NCI-H345 (cell line): ENCODE results near the gene C7orf25.
A peak's percentile ranks its signal among the peaks of the same experiment; 100 is the strongest.
"Not testable (repeated sequence)": the region's sequence is repeated elsewhere in the genome, so short reads cannot be mapped to it uniquely, and the experiment has no call there.

Source experiments
- DNase-seq: peaks from one replicate; lab custom pipeline; 2025; lab: John Stamatoyannopoulos, UW

The C7orf25 gene

DNA sequence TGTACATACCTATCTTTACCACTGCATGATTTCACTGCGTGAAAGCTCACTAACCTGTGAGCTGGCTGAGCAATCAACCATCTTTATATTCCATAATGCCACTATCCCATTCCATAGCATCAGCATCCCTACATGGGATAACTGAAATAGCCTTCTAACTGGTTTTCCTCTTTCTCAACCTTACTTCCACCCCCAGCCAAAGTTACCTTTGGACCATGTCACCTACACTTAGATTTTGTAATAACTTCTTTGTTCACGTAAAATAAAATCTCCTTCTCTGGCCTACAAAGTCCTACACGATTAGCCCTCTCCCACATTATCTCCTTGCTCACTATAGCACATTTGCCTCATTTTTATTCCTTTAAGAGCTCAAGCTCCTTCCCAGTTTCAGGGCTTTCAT lies 17.6 kb upstream of the C7orf25 start:
- no peak for DNase-seq

DNA sequence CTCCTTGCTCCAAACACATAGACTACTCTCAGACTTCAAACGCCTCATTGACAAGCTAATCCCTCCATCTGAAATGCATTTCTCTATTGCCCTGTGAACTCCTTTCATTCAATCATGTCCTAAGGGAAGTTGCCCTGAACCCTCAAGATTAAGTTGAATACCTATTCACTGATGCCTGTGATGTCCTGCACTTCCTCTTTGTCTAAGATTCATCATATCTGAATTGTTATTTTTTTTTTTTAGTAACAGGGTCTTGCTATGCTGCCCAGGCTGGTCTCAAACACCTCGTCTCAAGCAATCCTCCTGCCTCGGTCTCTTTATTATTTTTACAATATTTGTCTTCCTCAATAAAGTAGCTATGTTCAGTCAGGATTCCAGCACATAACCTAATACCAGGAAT lies 16.9 kb upstream of the C7orf25 start:
- DNase-seq, result no peak

DNA sequence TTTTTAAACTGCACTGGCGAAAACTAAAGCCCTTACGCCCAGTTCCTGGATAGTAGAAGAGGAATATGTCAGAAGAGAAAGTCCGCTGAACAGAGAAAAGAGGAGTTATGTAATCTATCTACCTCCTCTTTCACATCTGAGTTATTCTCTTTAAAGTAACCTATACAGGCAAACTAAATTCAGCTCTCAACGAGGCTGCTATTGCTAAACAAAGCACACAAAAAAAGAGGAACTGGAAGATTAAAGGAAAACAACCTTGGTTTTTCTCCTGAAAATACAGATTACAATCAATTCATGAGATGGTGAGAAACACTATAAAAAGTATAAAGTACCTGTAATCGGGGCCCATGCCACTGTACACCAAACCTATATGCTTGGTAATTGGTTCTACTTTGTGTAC lies 14.3 kb upstream of the C7orf25 start:
- no peak for DNase-seq

DNA sequence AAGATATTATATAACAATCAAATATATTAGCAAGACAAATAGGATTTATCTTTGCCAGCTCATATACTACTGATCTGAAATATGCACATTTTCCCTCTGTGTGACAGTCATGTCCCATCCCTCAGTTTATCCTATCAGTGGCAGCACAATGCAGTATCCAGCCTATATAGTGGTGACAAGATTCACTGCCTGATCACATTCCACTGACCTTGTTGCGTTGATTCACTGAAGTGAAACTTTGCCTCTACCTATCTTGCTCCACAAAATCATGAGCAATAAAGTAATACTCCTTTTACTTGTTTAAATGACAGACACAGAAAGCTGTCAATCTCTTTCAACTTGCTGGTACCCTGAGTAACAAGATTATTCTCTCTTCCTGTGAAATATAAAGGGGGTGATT lies 13.8 kb upstream of the C7orf25 start:
- no peak for DNase-seq

DNA sequence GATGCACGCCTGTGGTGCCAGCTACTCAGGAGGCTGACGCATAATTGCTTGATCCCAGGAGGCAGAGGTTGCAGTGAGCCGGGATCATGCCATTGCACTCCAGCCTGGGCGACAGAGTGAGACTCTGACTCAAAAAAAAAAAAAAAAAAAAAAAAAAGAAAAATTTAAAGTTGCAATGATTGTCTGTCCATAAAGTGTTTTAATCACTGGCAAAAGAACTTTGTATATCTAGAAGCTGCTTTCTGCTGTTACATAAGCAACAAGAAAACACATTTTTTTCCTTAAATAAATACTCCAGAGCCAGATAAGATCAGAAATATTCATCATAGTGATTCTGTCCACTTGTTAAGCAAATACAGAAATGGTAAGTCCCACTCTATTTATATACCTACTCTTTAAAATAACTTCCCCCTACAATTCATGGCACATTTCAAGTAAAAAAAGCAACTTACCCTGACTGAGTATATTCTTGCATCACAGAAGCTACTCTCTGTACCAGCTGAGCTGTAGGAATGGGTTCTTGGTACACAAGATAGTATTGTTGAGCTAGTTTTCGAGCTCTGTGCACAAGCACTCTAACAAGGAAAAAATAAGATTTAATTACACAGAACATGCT lies 12.5 kb upstream of the C7orf25 start:
- DNase-seq, result no peak

DNA sequence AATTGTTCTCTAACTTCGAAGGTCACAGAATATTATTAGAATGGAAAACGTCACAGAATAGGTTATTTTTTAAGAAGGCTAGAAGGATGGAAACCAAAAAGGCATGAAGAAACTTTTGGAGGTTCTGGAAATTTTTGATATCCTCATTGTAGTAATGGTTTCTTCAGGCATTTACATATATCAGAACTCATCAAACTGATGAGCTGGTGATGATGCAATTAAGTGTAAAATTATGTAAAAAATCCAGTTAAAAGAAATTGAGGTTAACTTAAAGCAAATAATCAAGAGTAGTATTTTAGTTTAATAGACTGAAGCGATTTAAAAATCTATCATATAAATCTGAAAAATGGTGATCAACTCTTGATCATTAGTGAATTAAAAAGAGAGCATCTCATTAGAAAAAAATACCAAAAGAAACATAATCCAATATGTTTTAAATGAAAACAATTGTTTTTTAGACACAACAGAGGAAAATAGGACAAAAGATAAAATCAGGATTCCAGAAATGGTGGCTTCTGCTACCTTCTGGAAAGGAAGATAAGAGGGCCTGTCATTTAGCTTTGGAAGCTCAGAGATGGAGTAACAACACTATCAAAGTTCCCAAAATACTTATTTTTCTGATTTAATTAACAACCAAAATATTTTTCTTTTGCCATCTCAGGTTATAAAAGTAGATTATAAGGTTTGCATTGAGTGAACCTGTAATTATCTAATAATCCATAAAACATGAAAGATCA lies 10.3 kb upstream of the C7orf25 start:
- DNase-seq, result no peak

DNA sequence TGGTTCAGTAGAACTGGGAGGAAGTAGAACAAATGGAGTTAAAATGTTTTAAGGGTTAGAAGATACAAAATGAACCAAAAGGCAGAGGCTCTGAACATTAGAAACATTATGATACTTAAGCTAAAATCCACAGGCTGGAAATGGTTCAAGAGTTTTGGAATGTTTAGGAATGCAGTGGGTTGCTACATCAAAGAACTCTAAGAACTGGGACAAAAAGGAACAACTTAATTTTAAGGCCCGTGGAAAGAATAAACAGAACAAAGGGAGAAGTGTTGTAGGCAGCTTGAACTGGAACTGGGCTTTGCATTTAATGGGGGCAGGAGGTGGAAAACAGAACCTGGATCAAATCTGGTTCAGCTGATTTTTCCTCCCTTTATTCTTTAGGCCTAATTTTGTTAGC lies 3.5 kb upstream of the C7orf25 start:
- DNase-seq, result no peak

DNA sequence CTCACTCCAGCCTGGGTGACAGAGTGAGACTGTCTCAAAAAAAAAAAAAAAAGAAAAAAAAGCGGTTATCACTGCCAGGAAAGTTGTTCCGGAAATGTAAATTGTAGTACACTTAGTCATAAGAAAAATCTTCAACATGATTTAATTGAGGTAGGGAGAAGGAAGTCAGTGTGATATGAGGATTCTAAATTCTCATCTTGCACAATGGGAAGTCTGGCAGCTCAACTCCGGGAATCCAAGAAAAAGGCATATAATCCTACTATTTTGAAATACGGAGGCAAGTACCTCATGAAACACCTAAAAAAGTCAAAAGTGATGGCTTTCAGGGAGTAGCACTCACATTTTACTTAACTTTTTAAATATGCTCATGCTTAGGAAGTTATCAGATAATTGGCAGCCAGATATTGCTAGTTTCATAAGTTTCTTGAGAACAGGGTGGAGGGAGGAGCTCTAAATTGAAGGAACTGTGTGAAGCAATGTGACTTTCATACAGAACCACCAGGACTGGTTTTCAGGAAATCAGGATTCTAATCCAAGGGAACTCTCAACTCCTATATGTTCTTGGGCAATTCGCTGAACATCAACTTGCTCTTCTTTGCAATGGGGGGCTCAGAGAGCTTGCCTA lies 2.7 kb upstream of the C7orf25 start:
- no peak for DNase-seq

DNA sequence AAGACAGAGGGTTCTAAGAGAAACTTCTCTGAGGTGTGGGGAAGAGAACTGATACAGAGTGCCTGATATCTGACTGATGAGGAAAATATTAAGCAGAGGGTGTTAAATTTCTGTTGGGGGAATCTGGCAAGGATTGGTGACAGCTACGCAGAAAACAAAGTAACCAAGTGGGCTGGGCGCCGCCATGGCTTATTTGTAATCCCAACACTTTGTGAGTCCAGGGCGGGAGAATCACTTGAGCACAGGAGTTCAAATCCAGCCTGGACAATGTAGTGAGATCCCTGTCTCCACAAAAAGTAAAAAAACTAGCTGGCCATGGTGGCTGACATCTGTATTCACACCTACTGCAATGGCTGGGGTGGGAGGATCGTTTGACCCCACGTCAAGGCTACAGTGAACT lies 2.1 kb upstream of the C7orf25 start:
- DNase-seq, result no peak

DNA sequence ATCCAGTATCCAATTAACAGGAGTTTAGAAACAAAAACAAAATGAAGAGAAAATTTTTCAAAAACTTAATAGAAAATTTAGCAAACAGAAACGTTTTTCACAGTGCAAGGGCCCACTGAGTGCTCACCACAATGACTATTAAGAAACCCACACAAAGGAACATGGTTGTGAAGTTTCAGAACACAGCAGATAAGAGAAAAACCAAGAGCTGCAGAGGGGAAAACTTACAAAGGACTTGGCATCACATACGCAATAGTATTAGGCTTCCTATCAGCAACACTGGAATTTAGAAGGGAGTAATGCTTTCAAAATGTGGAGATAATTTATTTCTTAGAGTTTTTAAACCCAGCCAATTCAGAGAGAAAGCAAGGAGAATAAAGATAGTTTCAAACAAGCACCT lies 1.7 kb upstream of the C7orf25 start:
- DNase-seq, result no peak

DNA sequence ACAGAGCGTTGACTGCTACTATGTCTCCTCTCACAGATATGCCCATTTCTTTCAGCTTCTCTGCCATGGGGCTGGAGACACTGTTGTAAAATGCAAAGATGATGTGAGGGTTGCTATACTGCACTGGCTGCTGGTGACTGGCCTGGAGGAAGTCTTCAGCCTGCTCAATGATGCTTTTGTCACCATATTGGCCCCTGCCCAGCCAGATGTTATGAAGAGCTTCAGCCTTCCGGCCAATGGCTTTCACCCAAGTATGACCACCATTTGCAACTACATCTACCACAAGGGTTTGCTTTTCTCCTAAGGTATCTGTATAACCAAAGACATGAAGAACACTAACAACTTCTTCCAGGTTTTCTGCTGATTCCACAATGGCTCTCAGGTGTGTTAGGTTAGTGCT lies 1.6 kb downstream of the C7orf25 start:
- no peak for DNase-seq

DNA sequence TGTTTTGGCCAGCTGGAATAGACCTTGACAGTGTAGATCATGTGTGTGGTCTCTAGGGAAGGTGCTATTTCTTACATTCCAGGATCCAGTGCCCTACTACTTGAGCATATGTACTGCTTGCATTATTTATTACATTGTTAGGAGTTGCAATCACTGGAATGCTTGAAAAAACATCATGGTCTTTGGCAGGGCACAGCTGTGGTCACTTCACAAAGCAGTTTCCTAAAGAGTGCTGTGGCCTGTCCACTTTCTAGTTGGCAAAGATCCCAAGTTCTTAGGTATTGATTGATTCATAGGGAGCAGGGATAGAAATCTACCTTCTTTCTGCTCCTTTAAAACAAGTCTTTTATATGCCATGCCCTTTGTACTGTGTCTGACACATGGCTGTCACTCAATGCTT lies 4.6 kb downstream of the C7orf25 start:
- no peak for DNase-seq

DNA sequence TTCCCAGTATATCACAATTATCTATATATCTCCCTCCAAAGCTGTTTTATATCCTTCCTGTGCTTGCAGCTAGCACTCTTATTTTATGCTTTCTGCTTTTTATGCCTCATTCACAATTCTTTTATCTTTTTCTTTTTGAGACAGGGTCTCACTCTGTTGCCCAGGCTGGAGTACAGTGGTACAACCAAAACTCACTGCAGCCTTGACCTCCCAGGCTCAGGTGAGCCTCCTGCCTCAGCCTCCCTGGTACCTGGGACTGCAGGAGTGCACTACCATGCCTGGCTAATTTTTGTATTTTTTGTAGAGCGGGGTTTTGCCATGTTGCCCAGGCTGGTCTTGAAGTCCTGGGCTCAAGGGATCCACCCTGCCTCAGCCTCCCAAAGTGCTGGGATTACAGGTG lies 5.7 kb downstream of the C7orf25 start:
- DNase-seq, result no peak

DNA sequence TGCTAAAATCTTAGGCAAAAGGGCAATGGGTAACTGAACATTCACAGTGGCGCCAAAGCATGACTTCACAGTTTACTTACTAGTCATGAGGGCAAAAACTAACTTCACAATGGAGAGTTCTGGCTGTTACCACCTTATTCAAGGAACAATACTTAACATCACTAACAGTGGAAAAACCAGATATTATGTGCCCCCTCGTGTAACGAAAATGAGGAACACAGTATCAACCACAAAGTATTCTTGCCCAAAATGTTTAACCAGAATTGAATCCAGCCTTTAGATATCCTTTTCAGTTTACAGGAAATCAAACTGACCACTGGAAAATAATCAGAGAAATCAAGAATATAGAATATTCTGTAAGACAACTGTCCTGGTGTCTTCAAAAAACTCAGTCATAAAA lies 9.5 kb downstream of the C7orf25 start:
- DNase-seq, result no peak

DNA sequence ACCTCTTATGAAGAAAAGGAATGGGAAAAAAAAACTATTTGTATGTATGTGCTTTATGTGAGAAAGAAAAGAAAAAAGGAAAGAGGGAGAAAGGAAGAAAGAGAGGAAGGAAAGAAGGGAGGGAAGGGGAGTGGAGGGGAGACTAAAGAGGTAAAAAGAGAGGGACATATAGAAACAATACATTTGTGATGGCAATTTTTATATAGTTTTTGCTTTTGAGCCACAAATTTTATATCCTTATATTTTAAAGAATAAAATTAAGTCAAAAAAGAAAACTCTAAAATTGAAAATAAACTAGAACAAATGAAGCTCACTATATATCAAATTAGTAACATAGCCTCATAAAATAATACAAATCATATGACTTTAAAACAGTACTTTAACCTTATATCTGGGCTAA lies 11.0 kb downstream of the C7orf25 start:
- no peak for DNase-seq

DNA sequence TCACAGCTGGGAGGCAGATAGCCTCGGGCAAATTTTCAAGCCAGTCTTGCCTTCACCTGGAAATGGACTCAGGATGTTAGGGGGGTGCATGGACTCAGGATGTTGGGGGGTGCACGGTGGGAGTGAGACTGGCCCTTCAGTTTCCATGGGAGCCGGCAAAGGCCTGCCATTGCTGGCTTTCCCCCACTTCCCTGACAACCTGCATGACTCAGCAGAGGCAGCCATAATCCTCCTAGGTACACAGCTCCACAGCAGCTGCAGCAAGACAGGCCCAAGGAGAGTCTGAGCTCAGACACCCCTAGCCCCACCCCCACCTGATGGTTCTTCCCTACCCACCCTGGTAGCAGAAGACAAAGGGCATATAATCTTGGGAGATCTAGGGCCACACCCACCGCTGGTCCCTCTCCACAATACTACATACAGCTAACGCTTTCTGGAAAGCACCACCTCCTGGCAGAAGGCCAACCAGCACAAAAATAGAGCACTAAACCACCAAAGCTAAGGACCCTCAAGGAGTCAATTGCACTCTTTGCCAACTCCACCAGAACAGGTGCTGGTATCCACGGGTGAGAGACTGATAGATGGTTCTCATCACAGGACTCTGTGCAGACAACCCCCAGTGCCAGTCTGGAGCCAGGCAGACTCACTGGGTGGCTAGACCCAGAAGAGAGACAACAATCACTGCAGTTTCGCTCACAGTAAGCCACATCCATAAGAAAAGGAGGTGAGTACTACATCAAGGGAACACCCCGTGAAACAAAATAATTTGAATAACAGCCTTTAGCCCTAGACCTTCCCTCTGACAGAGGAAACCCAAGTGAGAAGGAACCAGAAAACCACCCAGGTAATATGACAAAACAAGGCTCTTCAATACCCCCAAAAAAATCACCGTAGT lies 18.3 kb downstream of the C7orf25 start:
- DNase-seq, result peak; percentile 85

DNA sequence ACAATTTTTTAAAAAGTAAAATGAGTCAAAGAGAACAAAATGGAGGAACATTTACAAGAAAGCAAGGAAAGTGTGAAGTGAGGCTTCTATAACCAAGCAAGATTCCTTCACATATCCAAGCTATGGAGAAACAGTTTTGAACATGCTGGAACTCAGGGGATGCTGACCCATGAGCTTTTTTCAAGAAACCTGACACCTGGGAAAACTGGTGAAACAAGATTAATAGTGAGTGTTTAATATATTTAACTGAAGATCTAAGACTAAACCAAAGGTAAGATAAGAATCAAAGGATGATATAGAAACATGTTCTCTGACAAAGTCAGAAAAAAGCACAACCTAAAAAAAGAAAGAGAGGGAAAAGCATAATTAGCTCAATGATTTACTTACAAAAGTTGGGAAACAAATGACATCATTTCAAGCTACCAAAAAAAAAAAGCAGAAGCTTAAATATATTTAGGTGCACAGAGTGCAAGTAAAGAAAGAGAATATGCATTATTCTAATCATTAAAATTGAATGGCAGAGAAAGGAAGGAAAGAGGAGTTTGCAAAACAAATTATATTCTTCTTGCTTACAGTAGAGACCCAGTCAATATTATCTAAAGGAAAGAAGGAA lies 24.9 kb downstream of the C7orf25 start:
- DNase-seq, result no peak

DNA sequence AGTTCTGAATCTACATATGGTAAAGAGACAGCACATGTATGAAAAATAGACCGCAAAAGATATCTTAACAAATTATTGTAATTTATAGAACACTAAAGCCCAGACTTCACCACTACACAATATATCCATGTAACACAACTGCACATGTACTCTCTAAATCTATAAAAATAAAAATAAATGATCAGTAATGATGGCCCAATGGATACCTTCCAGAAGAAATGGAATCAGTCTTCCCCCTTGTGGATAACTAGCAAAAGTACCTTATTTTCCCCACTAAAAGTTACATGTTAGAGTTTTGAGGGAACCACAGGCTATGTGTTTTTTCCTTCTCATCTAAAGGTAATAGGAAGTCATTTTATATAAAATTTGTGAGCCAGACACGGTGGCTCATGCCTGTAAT lies 25.7 kb downstream of the C7orf25 start:
- DNase-seq, result no peak

DNA sequence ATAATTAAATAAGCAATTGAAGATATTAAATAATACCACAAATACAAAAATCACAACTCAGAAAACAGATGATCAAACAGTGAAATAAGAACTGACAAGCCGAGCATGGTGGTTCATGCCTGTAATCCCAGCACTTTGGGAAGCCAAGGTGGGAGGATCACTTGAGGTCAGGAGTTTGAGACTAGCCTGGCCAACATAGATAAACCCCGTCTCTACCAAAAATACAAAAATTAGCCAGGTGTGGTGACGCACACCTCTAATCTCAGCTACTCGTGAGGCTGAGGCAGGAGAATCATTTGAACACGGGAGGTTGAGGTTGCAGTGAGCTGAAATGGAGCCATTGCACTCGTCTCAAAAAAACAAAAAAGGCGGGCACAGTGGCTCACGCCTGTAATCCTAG lies 26.7 kb downstream of the C7orf25 start:
- not testable (repeated sequence) for DNase-seq

DNA sequence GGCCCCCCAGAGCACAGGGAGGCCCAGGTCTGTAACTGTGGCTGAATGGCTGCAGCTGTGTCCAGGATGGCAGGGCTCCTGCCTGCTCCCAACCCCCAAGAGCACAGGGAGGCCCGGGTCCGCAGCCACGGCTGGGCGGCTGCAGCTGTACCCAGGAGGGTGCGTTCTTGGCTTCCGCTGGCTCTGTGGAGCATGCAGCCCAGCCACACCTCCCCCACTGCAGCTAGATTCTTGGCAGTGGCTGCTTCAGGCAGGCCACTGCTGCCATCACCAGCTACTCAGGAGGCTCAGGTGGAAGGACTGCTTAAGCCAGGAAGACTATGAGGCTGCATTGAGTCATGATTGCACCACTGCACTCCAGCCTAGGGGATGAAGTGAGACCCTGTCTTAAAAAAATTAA lies 27.9 kb downstream of the C7orf25 start:
- DNase-seq, result peak; percentile 57

DNA sequence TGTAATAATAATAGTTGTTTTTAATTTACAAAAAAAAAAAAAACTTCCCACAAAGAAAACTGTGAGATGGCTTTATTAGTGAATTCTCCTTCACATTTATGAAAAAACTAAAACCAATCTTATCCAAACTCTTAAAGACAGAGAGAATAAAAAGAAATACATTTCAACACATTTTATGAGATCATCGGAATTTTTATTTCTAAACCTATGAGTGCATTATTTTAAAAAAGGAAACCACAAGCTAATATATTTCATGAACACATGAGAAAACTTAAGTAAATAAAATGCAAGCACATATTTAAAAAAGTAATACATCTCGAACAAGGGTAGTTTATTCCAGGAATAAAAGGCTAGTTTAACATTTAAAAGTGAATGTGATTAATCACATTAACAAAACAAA lies 31.5 kb downstream of the C7orf25 start:
- DNase-seq, result no peak

DNA sequence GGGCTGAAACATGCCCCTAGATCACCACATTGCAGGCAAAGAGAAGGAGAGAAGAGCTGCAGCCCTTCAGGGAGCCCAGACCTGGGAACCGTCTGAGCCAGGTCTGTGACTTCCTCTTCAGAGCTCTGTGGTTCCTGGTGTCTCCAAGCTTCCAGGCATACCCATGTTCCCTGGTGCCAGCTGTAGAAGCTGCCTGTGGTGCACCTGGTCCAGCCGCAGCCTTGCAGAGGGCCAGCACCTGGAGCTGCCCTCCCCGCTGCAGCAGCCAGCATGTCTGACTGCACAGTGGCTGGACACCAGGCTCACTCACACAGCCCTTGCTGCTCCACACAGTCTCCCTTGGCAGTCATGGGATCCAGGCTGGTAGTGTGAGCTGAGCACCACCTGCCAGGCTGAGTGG lies 33.6 kb downstream of the C7orf25 start:
- DNase-seq, result no peak
